SK-N-SH (cell line): ENCODE measurements around the gene NEUROG2. TPM values are rescaled to one million over a fixed set of nuclear protein-coding genes. Genes with fewer than 3 reads are reported as not detected.

Experiments
- CTCF ChIA-PET: fragments of 300-600, 350-600 bp; formaldehyde crosslinking; extraction: SDS; loops from one replicate; lab custom pipeline; 2021; lab: Yijun Ruan, JAX
- POLR2A ChIA-PET: fragments of 350-600 bp; sonication (Branson Sonifier 250); formaldehyde crosslinking; extraction: SDS; loops from one replicate; lab custom pipeline; 2020; ENCODE audit warnings: antibody characterized with exemption, inconsistent platforms; lab: Yijun Ruan, JAX
- DNase-seq: peaks from one replicate; pipeline ENCODE4 v3.0.0; 2012
- H2AFZ ChIP-seq: fragments of 200-600 bp; sonication (generic); 2 replicates; pipeline ENCODE4 v1.8.1; 2016; ENCODE audit warnings: antibody characterized with exemption, mild to moderate bottlenecking, low read depth
- H3F3A ChIP-seq: fragments of 200-600 bp; sonication (generic); replicated peaks from 2 replicates; pipeline ENCODE3; 2016; ENCODE audit warnings: antibody characterized with exemption, mild to moderate bottlenecking; ENCODE audit not compliant: insufficient read depth
- H3K27ac ChIP-seq, 2 experiments: fragments of 200-500 bp in 1 of 2; fragments of 200-600 bp in 1 of 2; sonication (Bioruptor generic) in 1 of 2; sonication (generic), shearing (Covaris generic) in 1 of 2; 2 replicates each; pipeline versions ENCODE4 v1.5.1 to v1.6.1; 2014 to 2016; ENCODE audit warnings: low read depth in 2 of 2, inconsistent platforms in 1 of 2, low read length in 1 of 2, mild to moderate bottlenecking in 1 of 2, mixed read lengths in 1 of 2
- H3K27me3 ChIP-seq: fragments of 200-600 bp; sonication (generic), shearing (Covaris generic); 2 replicates; pipeline ENCODE4 v1.6.1; 2016; ENCODE audit warnings: mixed run types; ENCODE audit not compliant: insufficient read depth
- H3K36me3 ChIP-seq, 2 experiments: fragments of 200-500 bp in 1 of 2; fragments of 200-600 bp in 1 of 2; sonication (Bioruptor generic) in 1 of 2; sonication (generic) in 1 of 2; replicated peaks in 1 of 2; 2 replicates each; pipeline versions ENCODE3 to v1.5.1; 2014 to 2016; ENCODE audit warnings: low read length in 1 of 2, mild to moderate bottlenecking in 1 of 2; ENCODE audit not compliant: insufficient read depth in 2 of 2, control insufficient read depth in 1 of 2
- H3K4me1 ChIP-seq, 2 experiments: fragments of 200-500 bp in 1 of 2; fragments of 200-600 bp in 1 of 2; sonication (Bioruptor generic) in 1 of 2; sonication (generic), shearing (Covaris generic) in 1 of 2; 2 replicates each; pipeline versions ENCODE4 v1.5.1 to v1.6.1; 2014 to 2016; ENCODE audit warnings: low read depth in 1 of 2, low read length in 1 of 2, mixed run types in 1 of 2; ENCODE audit not compliant: insufficient read depth in 2 of 2, control insufficient read depth in 1 of 2
- H3K4me2 ChIP-seq: fragments of 200-600 bp; sonication (generic), shearing (Covaris generic); 2 replicates; pipeline ENCODE4 v1.6.1; 2017; ENCODE audit warnings: mixed run types
- H3K4me3 ChIP-seq, 2 experiments: fragments of 200-500 bp in 1 of 2; fragments of 200-600 bp in 1 of 2; sonication (Bioruptor generic) in 1 of 2; sonication (generic), shearing (Covaris generic) in 1 of 2; 2 replicates each; pipeline versions ENCODE4 v1.5.1 to v1.8.1; 2014 to 2016; ENCODE audit warnings: low read depth in 2 of 2, inconsistent platforms in 1 of 2, low read length in 1 of 2, mild to moderate bottlenecking in 1 of 2, mixed read lengths in 1 of 2, moderate library complexity in 1 of 2
- H3K79me2 ChIP-seq: fragments of 200-600 bp; sonication (generic); 2 replicates; pipeline ENCODE4 v1.8.1; 2017; ENCODE audit warnings: mild to moderate bottlenecking; ENCODE audit not compliant: insufficient read depth
- H3K9ac ChIP-seq: fragments of 200-600 bp; sonication (generic); 2 replicates; pipeline ENCODE4 v1.6.1; 2017; ENCODE audit warnings: mixed run types
- H3K9me2 ChIP-seq: fragments of 200-600 bp; sonication (generic); 2 replicates; pipeline ENCODE4 v1.6.1; 2017; ENCODE audit warnings: mixed run types
- H3K9me3 ChIP-seq: fragments of 200-600 bp; sonication (generic); 2 replicates; pipeline ENCODE4 v1.6.1; 2017; ENCODE audit warnings: mixed run types, mild to moderate bottlenecking, moderate library complexity
- H4K20me1 ChIP-seq: fragments of 200-600 bp; sonication (generic); 2 replicates; pipeline ENCODE4 v1.6.1; 2017; ENCODE audit warnings: mild to moderate bottlenecking, mixed run types; ENCODE audit not compliant: insufficient read depth
- EP300 ChIP-seq, 2 experiments: IDR thresholded peaks; 2 replicates each; pipeline versions ENCODE4 v1.4.0 to v1.6.1; 2012; ENCODE audit warnings: borderline replicate concordance in 1 of 2, low read depth in 1 of 2, low read length in 1 of 2
- EZH2phosphoT487 ChIP-seq: fragments of 200-600 bp; sonication (generic); IDR thresholded peaks from 2 replicates; pipeline ENCODE4 v1.6.1; 2017; ENCODE audit warnings: low read depth, mixed run types, mild to moderate bottlenecking, antibody characterized with exemption, moderate library complexity, borderline replicate concordance
- FOXJ3 ChIP-seq: sonication (generic); formaldehyde crosslinking; IDR thresholded peaks from 2 replicates; pipeline ENCODE4 v1.5.1; 2020; ENCODE audit warnings: mild to moderate bottlenecking, missing genetic modification reagents
- IRF3 ChIP-seq: fragments of 150-350 bp; IDR thresholded peaks from 2 replicates; pipeline ENCODE4 v1.6.1; 2016; ENCODE audit warnings: mild to moderate bottlenecking, low read depth, low read length
- MAX ChIP-seq: IDR thresholded peaks from 2 replicates; pipeline ENCODE4 v1.4.0; 2012; ENCODE audit warnings: low read depth
- NFIC ChIP-seq: IDR thresholded peaks from 2 replicates; pipeline ENCODE4 v1.4.0; 2012; ENCODE audit warnings: borderline replicate concordance
- REST ChIP-seq: IDR thresholded peaks from 2 replicates; pipeline ENCODE4 v1.6.1; 2012; ENCODE audit warnings: mild to moderate bottlenecking, low read depth, low read length, moderate library complexity
- TEAD4 ChIP-seq: IDR thresholded peaks from 2 replicates; pipeline ENCODE4 v1.4.0; 2012; ENCODE audit warnings: mild to moderate bottlenecking, borderline replicate concordance; ENCODE audit not compliant: insufficient read depth
- USF1 ChIP-seq: IDR thresholded peaks from 2 replicates; pipeline ENCODE4 v1.4.0; 2012; ENCODE audit warnings: low read depth, borderline replicate concordance
- YY1 ChIP-seq: IDR thresholded peaks from 2 replicates; pipeline ENCODE4 v1.4.0; 2012; ENCODE audit warnings: low read depth, mild to moderate bottlenecking
- WGBS: methylation state at CpG from one replicate; pipeline ENCODE4 v1.1.6; 2017; ENCODE audit warnings: low lambda C conversion rate; 5-methylcytosine and 5-hydroxymethylcytosine counted together
- polyA plus RNA-seq, 3 experiments: library from polyadenylated mRNA; depleted of rRNA; stranded (reverse); fragments of >200 nt; gene quantifications; 2 replicates each; pipeline ENCODE4 v1.2.3, GENCODE V29; 2012

The NEUROG2 gene
- polyA plus RNA-seq, 1 of the 3 experiments (the other 2 are of a cell fraction) = not detected

- 72% methylated on average over 27 of the region's 30 CpGs for WGBS
- TF ChIP-seq MAX (no peak), FOXJ3 (CRISPR knock-in tag) (no peak), TEAD4 (no peak), REST (no peak), NFIC (no peak), EZH2phosphoT487 (no peak), IRF3 (no peak), EP300 (IDR thresholded peaks at IDR 0.05; ENCODE audit: borderline replicate concordance in 1 of 2, low read depth in 1 of 2, low read length in 1 of 2) (no peak), USF1 (no peak), YY1 (no peak)
- no peak overlapping the region for H3K9ac ChIP-seq
- H3K4me1 ChIP-seq = peaks cover 5 to 20% of the 10 kb centered on the region in 2 experiments; a peak in 2 of 4 replicates
- POLR2A ChIA-PET = no interaction called here
- no peak overlapping the region for H3K27ac ChIP-seq
- H2AFZ ChIP-seq = no peak overlapping the region
- H3K27me3 ChIP-seq = peaks cover 41% of the 10 kb centered on the region; the same call in 1 of the 2 replicates
- H3K79me2 ChIP-seq = no peaks in the 10 kb centered on the region
- no peaks in the 10 kb centered on the region for H3K9me3 ChIP-seq
- CTCF ChIA-PET = interaction anchor here (0.7 to 2.5 kb wide), 6 partner anchors 10 to 83 kb away, joined by 3 to 12 read pairs (median 6); no protein-coding TSS in a partner anchor
- peak overlapping the region; percentile 6 to 26; a peak in 2 of 4 replicates for H3K4me3 ChIP-seq
- H3K4me2 ChIP-seq = peak overlapping the region; percentile 39; the same call in 1 of the 2 replicates
- peaks cover 3% of the 10 kb centered on the region for H3F3A ChIP-seq
- DNase-seq = no peak
- no peaks in the 10 kb centered on the region for H3K9me2 ChIP-seq
- no peaks in the 10 kb centered on the region for H3K36me3 ChIP-seq
- H4K20me1 ChIP-seq = no peaks in the 10 kb centered on the region
Measured at GRCh38 chr4:112521123-112522023, 5.4 kb upstream of the NEUROG2 start.
